Fibroblast of mammary gland (primary cell): ENCODE results near the gene SENP2.
A peak's percentile ranks its signal among the peaks of the same experiment; 100 is the strongest.
"Not testable (repeated sequence)": the region's sequence is repeated elsewhere in the genome, so short reads cannot be mapped to it uniquely, and the experiment has no call there.

Source experiments
- DNase-seq: peaks from one replicate; pipeline ENCODE4 v3.0.0-alpha.2; 2010; ENCODE audit warnings: low read depth
- H3K4me3 ChIP-seq: 2 replicates; pipeline ENCODE4 v1.5.1; 2011; ENCODE audit warnings: low read depth, mild to moderate bottlenecking, low read length, moderate library complexity; ENCODE audit not compliant: control insufficient read depth
- CTCF ChIP-seq: conservative IDR thresholded peaks from 2 replicates; pipeline ENCODE4 v1.5.1; 2011; ENCODE audit warnings: low read depth, low read length, inconsistent platforms; ENCODE audit not compliant: control insufficient read depth, insufficient read depth

Gene SENP2

DNA sequence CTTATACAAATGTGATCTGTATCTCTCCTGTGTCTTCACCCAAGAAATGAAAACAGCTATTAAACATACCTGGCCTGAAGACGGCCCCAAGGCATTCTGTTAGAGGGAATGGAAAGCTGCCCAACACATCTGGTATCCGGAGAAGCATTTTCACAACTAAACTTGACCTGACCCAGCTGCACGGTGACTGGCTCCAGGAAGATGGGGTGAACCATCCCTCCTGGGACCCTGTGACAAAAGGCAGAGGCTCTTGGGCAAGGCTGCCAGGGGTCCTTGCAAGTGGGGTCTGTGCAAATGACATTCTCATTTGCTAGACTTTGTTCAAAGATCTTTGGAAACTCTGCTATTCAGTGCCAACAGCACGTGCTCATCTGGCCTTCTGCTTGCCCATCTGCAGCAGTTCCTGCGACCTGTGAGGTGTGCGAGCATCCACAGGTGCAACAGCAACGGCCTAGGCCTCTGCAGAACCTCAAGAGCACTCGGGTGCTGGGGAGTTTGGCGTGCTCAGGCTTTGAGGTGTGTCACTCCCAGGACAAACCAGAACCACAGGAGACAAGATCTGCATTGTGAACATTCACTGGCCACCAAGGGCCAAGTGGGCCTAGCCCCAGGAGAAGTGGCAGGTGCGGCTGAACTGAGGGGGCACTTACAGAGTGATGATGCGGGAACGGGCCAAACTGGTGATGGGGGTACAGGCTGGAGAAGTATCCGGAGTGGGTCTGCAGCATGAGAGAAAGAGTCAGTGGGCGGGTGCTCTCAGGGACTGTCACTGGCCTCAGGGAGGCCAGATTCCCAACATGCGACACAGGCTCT, 71.8 kb downstream of the SENP2 start:
- DNase-seq = no peak
- no peak overlapping the region for H3K4me3 ChIP-seq
- TF ChIP-seq CTCF = no peak

- TF ChIP-seq CTCF = no peak
- no peak overlapping the region for H3K4me3 ChIP-seq
- DNase-seq = peak; percentile 99
These were observed 72.4 kb downstream of the SENP2 start for GRCh38 chr3:185658504-185658912.

DNA sequence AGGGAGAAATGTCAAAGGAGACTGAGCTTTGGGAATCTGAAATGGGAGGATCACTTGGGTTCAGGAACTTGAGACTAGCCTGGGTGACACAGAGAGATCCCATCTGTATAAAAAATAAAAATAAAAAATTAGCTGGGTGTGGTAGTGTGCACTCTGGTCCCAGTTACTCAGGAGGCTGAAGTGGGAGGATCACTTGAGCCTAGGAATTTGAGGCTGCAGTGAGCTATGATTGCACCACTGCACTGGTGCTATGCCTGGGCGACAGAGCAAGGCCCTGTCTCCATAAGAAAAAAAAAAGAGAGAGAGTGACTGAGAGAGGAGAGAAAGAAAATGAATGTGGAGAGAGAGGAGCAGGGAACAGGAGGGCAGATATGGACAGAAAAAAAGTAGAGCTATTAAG, 72.8 kb downstream of the SENP2 start:
- no peak for DNase-seq
- no peak overlapping the region for H3K4me3 ChIP-seq
- TF ChIP-seq CTCF = no peak

GRCh38 chr3:185659942-185660921, 74.1 kb downstream of the SENP2 start:
- TF ChIP-seq CTCF = peak; percentile 99
- DNase-seq = peak; percentile 85
- H3K4me3 ChIP-seq = no peak overlapping the region

DNA sequence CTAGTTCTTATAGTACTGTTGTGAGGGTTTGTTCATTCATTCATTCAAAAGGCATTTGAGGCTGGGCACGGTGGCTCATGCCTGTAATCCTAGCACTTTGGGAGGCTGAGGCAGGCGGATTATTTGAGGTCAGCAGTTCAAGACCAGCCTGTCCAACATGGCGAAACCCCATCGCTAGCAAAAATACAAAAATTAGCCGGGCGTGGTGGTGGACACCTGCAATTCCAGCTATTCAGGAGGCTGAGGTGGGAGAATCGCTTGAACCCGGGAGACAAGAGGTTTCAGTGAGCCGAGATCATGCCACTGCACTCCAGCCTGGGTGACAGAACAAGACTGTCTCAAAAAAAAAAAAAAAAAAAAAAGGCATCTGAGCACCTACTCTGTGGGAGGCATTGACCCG, 75.2 kb downstream of the SENP2 start:
- not testable (repeated sequence) for H3K4me3 ChIP-seq, DNase-seq

DNA sequence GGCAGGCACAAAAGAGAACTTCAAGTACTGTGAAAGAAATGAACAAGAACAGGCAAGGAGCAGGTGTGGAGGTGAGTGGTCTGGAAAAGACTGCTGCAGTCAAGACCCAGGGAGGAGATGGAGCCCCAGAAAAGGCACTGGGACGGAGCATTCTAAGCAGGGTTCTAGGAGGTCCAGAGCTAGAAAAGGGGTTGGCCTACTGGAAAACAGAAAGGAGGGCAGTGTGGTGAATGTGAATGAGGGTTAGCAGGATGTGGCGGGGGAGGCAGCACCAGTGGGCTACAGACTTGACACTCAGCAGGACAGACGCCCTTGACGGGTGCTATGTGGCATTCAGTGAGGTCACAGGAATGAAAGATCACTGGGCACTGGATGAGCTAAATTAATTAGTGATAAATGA, 75.7 kb downstream of the SENP2 start:
- no peak for TF ChIP-seq CTCF
- no peak for DNase-seq
- no peak overlapping the region for H3K4me3 ChIP-seq

DNA sequence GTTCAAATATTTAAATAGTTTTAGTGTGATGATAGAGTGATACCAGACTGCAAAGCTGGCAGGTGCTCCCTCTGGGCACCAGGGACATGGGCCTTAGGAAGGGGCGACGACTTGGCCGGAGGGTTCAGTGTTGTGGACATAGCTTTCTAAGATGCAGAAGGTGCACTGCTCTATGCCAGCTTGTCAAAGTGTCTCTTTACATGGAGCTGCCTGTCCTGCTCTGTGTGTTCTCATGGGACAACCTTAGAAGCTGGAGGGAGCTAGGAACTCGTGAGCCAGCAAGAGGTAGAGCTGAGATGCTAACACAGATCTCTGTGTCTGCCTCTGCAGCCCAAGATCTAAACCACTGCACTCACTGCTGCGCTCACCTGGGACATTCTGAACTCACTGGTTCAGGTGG, 77.8 kb downstream of the SENP2 start:
- no peak for DNase-seq
- no peak for TF ChIP-seq CTCF
- H3K4me3 ChIP-seq = no peak overlapping the region
